Fibroblast of skin of abdomen (primary cell): ENCODE results near the gene SNRNP48.

Experiments used
- DNase-seq: peaks from one replicate; pipeline ENCODE4 v3.0.0-alpha.2; 2013

SNRNP48 gene

GRCh38 chr6:7559196-7559595, 30.8 kb upstream of the SNRNP48 start:
- DNase-seq: no peak

- no peak for DNase-seq
Measured at GRCh38 chr6:7559651-7560385, 30.2 kb upstream of the SNRNP48 start.

- DNase-seq: no peak
Measured at GRCh38 chr6:7561153-7561964, 28.6 kb upstream of the SNRNP48 start.

- DNase-seq: no peak
Measured at GRCh38 chr6:7562769-7563168, 27.2 kb upstream of the SNRNP48 start.

- DNase-seq: peak; percentile 27
Measured at GRCh38 chr6:7566107-7566506, 23.9 kb upstream of the SNRNP48 start.

GRCh38 chr6:7566617-7567173, 23.3 kb upstream of the SNRNP48 start:
- no peak for DNase-seq

- DNase-seq: peak; percentile 89
Measured at GRCh38 chr6:7568021-7568420, 22.0 kb upstream of the SNRNP48 start.

- no peak for DNase-seq
Measured at GRCh38 chr6:7569082-7569481, 20.9 kb upstream of the SNRNP48 start.

GRCh38 chr6:7572213-7572943, 17.6 kb upstream of the SNRNP48 start:
- DNase-seq: no peak

GRCh38 chr6:7574500-7574899, 15.5 kb upstream of the SNRNP48 start:
- DNase-seq: no peak

- DNase-seq: no peak
Measured at GRCh38 chr6:7578516-7578915, 11.5 kb upstream of the SNRNP48 start.

GRCh38 chr6:7578931-7579330, 11.1 kb upstream of the SNRNP48 start:
- no peak for DNase-seq

GRCh38 chr6:7579851-7580250, 10.1 kb upstream of the SNRNP48 start:
- no peak for DNase-seq

GRCh38 chr6:7580537-7580926, 9.5 kb upstream of the SNRNP48 start:
- no peak for DNase-seq

- no peak for DNase-seq
Measured at GRCh38 chr6:7580927-7581618, 8.9 kb upstream of the SNRNP48 start.

- DNase-seq: no peak
Measured at GRCh38 chr6:7585287-7585930, 4.6 kb upstream of the SNRNP48 start.

GRCh38 chr6:7587631-7588100, 2.3 kb upstream of the SNRNP48 start:
- peak; percentile 62 for DNase-seq

GRCh38 chr6:7588506-7588905, 1.5 kb upstream of the SNRNP48 start:
- no peak for DNase-seq

GRCh38 chr6:7589221-7589620, 777 bp upstream of the SNRNP48 start:
- DNase-seq: no peak

GRCh38 chr6:7590918-7591302, 912 bp downstream of the SNRNP48 start:
- DNase-seq: no peak

- DNase-seq: no peak
Measured at GRCh38 chr6:7591770-7592169, 1.8 kb downstream of the SNRNP48 start.

GRCh38 chr6:7593229-7593628, 3.2 kb downstream of the SNRNP48 start:
- DNase-seq: no peak
